GM19035 (cell line): Measurements from ENCODE around the gene ADNP.
"Not testable (repeated sequence)": the region's sequence is repeated elsewhere in the genome, so short reads cannot be mapped to it uniquely, and the experiment has no call there.

Experiments
- ATAC-seq: cut with Tn5 transposase; IDR thresholded peaks from one replicate; pipeline ENCODE4 v1.9.1; 2021; ENCODE audit not compliant: unreplicated experiment

ADNP gene

GRCh38 chr20:50903353-50904051 lies 27.7 kb downstream of the ADNP start:
- ATAC-seq: no peak

GRCh38 chr20:50901301-50901700 lies 29.9 kb downstream of the ADNP start:
- no peak for ATAC-seq

GRCh38 chr20:50900261-50900660 lies 31.0 kb downstream of the ADNP start:
- no peak for ATAC-seq

- no peak for ATAC-seq
These were observed 32.8 kb downstream of the ADNP start for GRCh38 chr20:50898475-50898874.

- ATAC-seq: no peak
These were observed 36.0 kb downstream of the ADNP start for GRCh38 chr20:50895111-50895830.

- no peak for ATAC-seq
These were observed 37.6 kb downstream of the ADNP start for GRCh38 chr20:50893620-50894019.

- ATAC-seq: no peak
These were observed 38.8 kb downstream of the ADNP start for GRCh38 chr20:50892394-50892793.

GRCh38 chr20:50891138-50891537 lies 40.1 kb downstream of the ADNP start:
- ATAC-seq: no peak

GRCh38 chr20:50887576-50887975 lies 43.7 kb downstream of the ADNP start:
- ATAC-seq: no peak

GRCh38 chr20:50886184-50886790 lies 45.0 kb downstream of the ADNP start:
- no peak for ATAC-seq

- ATAC-seq: no peak
These were observed 45.5 kb downstream of the ADNP start for GRCh38 chr20:50885781-50886180.

- no peak for ATAC-seq
These were observed 46.2 kb downstream of the ADNP start for GRCh38 chr20:50885068-50885467.

- no peak for ATAC-seq
These were observed 47.4 kb downstream of the ADNP start for GRCh38 chr20:50883856-50884255.

- ATAC-seq: not testable (repeated sequence)
These were observed 49.3 kb downstream of the ADNP start for GRCh38 chr20:50881759-50882424.

- no peak for ATAC-seq
These were observed 51.3 kb downstream of the ADNP start for GRCh38 chr20:50879649-50880550.

GRCh38 chr20:50877232-50877743 lies 53.9 kb downstream of the ADNP start:
- no peak for ATAC-seq

- no peak for ATAC-seq
These were observed 54.4 kb downstream of the ADNP start for GRCh38 chr20:50876816-50877215.

GRCh38 chr20:50876063-50876685 lies 55.1 kb downstream of the ADNP start:
- ATAC-seq: no peak

- no peak for ATAC-seq
These were observed 56.2 kb downstream of the ADNP start for GRCh38 chr20:50874758-50875665.
